GM21381 (cell line): ENCODE data around the gene NANS.
A peak's percentile ranks its signal among the peaks of the same experiment; 100 is the strongest.

ENCODE experiments used
- ATAC-seq: cut with Tn5 transposase; IDR thresholded peaks from one replicate; pipeline ENCODE4 v1.9.1; 2021; ENCODE audit warnings: mild to moderate bottlenecking, moderate library complexity; ENCODE audit not compliant: unreplicated experiment

Gene NANS

DNA sequence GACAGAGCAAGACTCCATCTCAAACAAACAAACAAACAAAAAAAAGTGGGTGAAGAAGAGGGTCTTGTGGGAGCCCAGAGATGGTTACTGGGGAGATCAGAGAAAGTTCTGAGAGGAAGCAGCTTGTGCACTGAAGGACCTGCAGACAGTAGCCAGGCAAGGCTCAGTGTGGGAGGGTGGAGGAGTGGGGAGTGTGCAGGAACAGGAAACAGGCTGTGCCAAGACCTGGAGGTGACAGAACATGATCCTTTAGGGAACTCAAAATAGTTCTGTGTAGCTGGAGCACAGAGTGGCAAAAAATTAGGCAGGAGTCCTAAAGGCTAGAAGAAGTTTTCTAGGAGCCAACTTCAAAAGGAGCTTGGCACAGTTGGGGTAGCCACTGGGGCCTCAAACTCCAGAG is 19.2 kb upstream of the NANS start:
- no peak for ATAC-seq

DNA sequence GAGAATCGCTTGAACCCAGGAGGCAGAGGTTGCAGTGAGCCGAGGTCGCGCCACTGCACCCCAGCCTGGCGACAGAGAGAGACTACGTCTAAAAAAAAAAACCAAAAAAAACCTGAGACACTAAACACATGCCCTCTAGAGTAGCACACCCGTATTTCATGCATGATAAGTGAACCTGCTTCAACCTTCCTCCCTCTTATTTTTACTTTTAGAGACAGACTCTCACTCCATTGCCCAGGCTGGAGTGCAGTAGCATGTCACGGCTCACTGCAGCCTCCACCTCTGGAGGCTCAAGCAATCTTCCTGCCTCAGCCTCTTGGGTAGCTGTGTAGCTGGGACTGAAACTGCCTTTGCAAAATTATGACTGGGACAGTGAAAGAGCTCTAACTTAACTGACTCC is 17.6 kb upstream of the NANS start:
- ATAC-seq: no peak

DNA sequence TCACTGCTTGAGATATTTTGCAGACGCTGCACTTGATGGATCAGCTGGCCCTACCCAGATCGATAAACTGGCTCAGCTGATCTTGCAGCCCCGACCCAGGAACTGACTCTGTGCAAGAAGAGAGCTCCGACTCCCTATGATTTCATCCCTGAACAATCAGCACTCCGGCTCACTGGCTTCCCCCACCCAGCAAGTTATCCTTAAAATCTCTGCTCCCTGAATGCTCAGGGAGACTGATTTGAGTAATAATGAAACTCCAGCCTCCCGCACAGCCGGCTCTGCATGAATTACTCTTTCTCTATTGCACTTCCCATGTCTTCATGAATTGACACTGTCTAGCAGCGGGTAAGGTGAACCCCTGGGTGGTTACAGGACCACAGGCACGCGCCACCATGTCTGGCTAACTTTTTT is 16.9 kb upstream of the NANS start:
- ATAC-seq: no peak

DNA sequence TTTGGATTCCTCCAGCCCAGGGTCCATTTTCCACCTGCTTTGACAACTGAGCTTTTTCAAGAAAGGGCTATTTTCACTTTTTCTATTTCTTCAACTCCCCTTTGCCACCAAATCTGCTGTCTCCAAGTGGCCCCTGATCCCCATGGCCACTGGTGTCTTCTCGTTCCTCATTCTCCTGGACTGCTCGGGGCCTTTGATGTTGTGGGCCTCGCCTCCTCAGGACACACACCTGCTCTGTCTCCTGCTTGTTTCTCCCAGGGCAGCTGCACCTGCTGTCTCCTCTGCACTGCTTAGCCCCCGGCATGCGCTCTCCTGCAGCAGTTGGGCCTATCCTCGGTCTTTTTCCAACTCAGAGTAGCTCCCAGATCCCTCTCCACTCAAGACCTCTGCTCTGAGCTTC is 16.3 kb upstream of the NANS start:
- no peak for ATAC-seq

DNA sequence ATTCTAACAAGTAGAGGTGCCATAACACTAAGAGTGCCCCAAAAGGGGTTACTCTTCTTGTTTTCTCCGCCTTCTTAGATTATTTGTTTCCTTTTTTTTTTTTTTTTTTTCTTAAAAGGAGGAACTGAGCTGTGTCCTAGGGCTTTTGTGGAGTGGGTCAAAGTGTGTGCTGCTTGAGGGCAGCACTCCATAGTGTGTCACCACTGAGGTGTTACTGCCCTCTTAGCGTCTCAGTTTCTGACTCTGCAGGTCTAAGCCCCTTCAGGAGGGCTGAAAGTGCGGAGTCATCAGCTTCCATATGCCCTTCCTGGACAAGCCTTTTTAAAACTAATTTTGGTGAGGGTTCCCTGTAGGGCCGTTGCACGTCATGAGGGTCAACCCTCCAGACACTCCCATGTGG is 12.6 kb upstream of the NANS start:
- no peak for ATAC-seq

DNA sequence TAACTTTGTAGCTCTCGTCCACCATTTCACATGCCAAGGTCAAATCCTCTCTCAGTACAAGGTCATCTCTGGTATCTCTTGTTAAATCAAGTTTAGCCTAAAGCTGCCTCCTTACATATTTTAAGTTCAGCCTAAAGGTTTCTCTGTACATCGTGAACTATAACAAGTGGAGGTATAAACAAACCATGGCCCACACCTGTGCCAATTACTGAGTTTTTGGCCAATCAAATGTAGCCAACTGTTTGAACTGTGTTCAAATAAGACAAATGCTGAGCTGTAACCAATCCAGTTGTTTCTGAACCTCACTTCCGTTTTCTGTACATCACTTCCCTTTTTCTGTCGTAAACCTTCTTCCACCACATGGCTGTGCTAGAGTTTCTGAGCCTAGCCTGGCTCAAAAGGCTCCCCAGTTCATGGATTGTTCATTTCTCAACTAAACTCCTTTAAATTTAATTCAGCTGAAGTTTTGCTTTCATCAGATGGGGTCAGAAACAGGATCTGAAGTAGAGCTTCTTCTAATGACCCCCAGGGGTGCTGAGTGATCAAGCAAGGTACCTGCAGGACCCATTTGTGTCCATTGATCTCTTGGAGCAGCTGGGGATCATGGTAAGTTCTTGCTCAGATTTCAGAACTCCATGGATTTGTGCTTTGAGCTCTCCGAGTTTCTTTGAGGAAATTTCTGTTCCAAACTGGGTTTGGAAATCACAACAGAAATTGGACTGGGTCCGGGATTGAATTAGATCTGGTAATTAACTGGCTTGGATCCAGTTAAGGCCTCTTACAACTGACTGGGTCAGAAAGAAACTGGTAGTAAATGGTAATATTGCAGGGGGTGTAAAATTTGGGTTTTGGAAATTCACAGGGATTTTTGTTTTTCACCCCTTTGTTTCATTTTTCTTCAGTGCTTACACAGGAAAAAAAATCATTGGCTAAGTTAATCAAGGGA is 11.0 kb upstream of the NANS start:
- ATAC-seq: peak; percentile 82

DNA sequence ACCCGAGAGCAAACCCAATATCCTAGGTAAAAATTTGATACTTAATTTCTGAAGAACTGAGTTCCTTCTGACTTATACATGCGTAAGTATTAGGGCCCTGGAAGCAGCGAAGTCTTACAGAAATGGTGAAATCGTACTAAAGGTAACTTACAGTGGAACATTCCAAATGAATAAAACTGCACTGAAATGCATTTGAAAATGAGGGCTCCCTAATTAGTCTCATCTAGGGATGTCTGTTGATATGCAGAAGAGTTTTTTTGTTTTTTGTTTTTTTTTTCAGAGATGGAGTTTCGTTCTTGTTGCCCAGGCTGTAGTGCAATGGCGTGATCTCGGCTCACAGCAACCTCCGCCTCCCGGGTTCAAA is 10.4 kb upstream of the NANS start:
- ATAC-seq: no peak

DNA sequence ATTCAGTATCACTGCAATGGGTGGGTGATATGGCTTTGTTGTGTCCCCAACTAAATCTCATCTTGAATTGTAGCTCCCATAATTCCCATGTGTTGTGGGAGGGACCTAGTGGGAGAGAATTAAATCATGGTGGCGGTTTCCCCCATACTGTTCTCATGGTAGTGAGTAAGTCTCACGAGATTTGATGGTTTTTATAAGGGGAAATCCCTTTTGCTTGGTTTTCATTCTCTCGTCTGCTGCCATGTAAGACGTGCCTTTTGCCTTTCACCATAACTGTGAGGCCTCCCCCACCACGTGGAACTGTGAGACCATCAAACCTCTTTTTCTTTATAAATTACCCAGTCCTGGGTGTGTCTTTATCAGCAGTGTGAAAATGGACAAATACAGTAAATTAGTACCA is 9.5 kb upstream of the NANS start:
- no peak for ATAC-seq

DNA sequence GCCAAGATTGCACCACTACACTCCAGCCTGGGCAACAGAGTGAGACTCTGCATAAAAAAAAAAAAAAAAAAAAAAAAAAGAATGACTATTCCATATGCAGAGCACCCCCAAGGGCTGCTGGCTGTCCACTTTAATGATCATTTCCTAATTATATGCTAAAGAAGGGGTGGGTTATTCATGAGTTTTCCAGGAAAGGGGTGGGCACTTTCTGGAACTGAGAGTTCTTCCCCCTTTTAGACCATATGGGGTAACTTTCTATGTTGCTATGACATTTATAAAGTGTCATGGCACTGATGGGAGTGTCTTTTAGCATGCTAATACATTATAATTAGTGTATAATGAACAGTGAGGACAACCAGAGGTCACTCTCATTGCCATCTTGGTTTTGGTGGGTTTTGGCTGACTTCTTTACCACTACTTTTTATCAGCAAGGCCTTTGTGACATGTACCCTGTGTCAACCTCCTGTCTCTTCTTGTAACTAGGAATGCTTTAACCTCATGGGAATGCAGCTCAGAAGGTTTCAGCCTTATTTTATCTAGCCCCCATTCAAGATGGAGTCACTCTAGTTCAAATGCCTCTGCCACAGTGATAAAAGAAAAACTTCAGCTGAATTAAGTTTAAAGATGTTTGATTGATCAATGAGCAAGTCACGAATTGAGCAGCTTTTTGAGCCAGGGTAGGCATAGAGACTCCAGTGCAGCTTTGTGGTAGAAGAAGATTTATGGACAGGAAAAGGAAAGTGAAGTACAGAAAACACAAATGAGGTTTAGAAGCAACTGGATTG is 7.1 kb upstream of the NANS start:
- no peak for ATAC-seq

DNA sequence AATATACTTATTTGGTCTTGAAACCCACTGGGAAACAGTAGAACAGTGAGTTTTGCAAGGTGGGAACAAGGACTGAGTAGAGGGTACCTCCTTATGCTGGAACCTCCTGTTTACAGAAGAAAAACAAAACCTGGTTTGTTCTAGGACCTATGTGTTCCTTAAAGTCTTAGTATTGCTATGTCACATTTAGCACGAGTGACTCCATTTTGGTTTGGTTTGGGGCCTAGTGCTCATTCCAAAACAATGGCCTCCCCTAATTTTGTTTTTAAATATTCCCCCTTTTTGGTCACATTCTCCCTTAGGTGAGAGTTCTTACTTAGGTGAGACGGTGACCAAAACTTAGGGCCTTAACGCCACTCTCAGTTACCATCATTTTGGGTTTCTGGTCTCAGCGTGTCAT is 6.2 kb upstream of the NANS start:
- ATAC-seq: no peak

DNA sequence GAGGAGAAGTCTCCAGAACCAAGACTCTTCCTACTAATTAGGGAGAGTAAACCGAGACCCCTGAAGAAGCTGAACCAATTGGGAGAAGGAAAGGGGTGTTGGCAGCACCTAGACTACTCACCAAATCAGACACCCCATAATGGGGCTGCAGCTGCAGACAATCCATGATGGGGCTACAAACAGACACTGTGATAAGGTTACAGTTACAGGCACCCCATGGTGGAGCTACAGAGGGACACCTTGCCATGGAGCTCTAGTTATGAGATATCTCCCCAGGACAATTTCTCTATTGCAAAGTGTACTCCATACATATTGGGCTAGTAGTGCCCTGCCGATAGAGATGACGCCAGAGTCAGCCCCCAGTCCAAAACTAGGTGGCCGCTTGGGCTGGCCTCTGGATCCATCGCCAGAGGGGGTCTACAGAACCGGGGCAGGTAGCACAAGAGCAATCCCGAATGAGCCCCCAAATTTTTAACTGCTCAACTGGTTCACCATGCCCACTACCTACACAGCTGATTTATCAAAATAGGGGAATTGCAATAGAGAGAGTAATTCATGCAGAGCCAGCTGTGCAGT is 2.1 kb upstream of the NANS start:
- no peak for ATAC-seq

DNA sequence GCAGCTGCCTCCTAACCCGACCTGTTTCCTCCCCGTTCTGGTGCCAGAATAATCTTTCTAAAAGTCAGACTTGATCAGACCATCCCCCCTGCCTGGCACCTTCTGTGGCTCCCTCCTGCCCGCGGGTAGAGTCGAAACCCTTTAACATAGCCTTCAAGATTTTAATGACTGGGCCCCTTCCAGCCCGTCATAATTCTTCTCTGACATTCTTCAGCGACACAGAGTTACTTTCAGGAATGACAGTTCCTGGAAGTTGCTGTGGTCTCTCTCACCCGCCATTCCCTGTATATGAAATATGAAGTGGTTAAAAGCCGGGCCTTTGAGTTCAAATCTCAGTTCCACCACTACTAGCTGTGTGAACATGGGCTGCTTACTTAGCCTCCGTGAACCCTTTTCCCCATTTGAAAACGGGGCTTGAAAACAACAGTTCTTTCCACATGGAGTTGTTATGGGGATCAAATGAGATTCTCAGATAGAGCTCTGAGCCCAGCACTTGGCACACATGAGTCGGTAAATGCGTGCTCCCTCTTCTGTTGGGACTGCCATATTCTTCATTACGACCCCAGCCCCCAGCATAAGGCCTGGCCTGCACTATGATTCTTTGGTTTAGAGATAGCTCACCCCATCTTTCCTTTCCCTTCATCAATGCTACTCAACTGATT is 737 bp downstream of the NANS start:
- no peak for ATAC-seq

DNA sequence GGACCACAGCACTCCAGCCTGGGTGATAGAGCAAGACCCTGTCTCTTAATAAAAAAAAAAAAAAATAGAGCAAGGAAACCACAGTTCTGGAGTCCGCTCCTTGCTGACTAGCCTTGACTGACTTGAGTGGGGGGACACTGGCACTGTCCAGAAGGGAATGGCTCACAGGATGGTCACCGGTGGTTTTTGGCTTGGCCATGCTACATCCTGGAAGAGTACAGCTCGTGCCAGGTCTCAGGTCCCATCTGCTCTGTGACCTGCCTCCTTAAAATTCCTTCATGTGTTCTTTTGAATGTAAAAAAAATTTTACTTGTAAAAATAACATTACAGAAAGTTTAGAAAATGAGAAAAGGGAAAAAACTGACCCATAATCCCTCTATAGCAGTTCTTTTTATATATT is 5.6 kb downstream of the NANS start:
- ATAC-seq: no peak

DNA sequence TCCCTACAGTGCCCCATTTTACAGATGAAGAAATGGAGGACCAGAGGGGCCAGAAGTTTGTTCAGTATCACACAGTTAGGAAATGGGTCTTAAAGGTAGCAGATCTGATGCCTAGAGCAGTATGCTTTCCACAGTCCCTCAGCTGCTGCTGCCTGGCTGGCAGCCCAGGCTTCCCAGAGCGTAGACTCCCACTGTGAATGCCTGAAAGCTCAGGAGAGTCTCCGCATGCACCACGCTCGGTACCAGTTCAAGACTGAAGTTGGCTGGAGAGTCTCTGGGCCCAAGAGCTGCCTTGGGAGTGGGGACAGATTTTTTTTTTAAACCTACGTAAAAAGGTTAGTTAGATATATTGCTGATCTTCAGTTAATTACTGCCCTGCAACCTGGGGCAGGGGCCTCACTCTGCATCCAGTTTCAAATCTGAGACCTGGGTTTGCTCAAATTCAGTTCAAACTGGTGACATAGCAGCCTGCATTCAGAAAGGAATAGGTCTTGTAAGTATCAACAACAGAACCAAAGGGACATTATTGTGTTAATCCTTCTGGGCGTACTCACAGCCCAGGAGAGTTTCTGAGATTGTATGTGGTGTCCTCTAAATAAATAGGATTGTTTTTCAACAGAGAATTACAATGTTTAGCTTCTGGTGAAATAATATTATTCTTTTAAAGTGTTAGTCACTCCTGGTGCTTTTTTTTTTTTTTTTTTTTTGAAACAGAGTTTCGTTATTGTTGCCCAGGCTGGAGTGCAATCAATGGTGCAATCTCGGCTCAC is 8.3 kb downstream of the NANS start:
- ATAC-seq: no peak

DNA sequence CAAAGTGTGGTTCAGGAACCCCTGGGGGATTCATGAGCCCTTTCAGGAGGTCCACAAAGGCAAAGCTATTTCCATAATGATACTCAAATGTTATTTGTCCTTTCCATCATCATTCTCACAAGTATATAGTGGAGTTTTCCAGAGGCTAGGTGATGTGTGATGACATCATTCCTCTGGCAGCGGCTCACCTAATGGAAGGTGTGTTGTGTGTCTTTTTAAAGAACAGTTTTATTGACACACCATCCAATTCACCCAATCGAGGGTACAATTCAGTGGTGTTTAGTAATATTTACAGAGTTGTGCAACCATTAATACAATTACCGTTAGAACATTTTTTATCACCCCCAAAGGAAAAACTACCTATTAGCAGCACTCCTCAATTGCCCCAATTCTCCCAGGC is 9.7 kb downstream of the NANS start:
- no peak for ATAC-seq

DNA sequence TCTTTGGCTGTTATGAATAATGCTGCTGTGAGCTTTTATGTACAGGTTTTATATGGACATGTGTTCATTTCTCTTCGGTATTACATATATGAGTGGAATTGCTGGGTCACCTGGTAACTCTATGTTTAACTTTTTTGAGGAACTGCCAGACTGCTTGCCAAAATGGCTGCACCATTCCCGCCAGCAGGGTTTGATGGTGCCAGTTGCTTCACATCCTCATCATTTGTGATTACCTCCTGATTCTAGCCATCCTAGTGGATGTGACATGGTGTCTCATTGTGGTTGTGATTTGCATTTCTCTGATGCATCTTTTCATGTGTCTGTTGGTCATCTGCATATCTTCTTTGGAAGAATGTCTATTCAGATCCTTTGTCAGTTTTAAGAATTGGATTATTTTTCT is 10.7 kb downstream of the NANS start:
- ATAC-seq: no peak

DNA sequence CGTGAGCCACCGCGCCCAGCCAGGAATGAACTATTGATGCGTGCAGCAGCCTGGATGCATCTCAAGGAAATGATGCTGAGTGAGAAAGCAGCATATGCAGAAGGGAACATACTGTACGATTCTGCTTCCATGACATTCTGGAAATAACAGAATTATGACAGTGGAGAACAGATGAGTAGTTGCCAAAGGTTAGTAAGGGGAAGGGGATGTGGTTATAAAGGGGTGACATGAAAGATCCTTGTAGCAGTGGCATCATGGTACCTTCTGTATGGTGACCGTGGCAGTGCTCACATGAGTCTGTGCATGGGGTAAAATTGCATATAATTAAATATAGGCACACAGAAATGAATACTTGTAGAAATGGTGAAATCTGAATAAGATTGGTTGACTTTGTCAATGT is 13.0 kb downstream of the NANS start:
- ATAC-seq: no peak

DNA sequence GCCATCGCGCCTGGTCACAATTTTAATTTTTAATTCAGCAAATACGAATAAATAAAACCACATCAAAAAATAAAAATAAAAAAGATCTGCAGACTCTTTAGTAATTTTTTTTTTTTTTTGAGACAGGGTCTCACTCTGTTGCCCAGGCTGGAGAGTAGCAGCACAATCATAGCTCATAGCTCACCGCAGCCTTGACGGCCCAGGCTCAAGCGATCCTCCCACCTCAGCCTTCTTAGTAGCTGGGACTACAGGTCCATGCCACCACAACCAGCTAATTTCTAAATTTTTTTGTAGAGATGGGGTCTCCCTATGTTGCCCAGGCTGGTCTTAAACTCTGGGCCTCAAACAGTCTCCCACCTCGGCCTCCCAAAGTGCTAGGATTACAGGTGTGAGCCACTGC is 14.2 kb downstream of the NANS start:
- ATAC-seq: no peak

DNA sequence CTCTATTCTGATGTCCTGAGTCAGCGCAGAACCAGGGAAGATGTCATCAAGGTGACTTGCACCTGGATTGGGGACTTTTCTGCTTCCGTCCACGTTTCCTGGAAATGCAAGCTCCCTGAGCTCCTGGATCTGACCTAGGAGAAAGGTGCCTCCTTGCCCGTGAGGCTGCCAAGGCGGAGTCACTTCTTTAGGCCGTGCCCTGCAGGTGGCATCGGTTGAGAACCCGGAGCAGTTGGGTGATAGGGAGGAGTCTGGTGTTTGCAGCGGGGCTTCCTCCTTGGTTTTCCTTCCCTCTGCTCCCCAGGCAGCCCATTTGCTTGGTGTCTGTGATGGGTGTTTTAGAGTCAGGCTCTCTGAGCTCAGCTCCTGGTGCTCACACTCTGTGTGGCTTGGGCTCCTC is 15.2 kb downstream of the NANS start:
- ATAC-seq: no peak

DNA sequence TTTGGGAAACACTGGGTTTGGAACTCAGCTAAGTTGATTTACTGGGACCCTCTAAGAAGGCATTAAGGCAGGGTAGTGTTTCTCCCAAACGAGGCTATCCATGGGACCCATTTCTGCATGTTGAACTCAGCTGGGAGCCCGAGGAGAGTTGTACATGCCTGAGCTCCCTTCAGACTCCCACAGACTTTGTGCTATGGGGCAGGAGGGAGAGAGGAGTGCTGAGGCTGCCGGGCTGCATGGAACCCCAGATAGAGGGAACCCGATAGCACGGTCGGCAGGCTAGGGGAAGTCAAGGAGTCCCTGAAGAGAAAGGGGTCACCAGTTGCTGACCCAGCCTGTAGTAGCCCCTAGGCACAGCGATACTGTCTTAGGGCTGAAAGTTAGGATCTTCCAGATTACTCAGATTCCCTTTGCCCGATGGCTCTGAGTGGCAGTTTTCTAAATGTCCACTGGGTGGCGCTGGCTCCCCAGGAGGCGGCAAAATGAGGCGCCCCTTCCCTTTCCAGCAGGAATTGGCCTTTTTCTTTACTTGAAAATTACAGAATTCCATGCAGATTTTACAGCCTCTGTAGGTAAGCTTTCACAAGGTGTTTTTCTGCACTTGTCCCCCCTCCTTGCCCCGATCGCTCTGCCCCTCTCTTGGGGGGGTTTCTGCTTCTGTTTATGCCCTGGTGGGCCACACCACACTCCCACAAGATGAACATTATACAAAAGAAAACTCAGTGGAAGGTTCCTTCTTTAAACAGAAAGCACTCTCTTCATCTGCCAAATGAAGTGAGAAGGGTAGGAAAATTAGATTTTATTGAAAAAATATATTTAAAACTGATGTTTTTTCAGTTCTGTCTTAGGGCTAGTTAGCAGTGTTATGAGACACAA is 17.8 kb downstream of the NANS start:
- no peak for ATAC-seq
